Effector memory CD4-positive, alpha-beta T cell (primary cell): ENCODE results near the gene RUSC2.

Source experiments
- DNase-seq, 3 donors: peaks; one replicate each; pipeline ENCODE4 v3.0.0-alpha.2; 2020
- H3K27ac ChIP-seq: 2 replicates; pipeline ENCODE4 v1.7.0; 2013; ENCODE audit warnings: mild to moderate bottlenecking, low read length, moderate library complexity; ENCODE audit not compliant: insufficient read depth, poor library complexity, severe bottlenecking
- H3K27me3 ChIP-seq: replicated peaks from 2 replicates; pipeline ENCODE4 v1.7.0; 2013; ENCODE audit warnings: mild to moderate bottlenecking, low read length; ENCODE audit not compliant: insufficient read depth, control insufficient read depth, poor library complexity, severe bottlenecking
- H3K36me3 ChIP-seq: 2 replicates; pipeline ENCODE4 v1.7.0; 2013; ENCODE audit warnings: mild to moderate bottlenecking, low read length, moderate library complexity; ENCODE audit not compliant: control insufficient read depth, insufficient read depth
- H3K4me1 ChIP-seq: 2 replicates; pipeline ENCODE4 v1.7.0; 2013; ENCODE audit warnings: low read length, mild to moderate bottlenecking; ENCODE audit not compliant: control insufficient read depth, insufficient read depth, poor library complexity, severe bottlenecking
- H3K4me3 ChIP-seq: 2 replicates; pipeline ENCODE4 v1.7.0; 2013; ENCODE audit warnings: low read length, low read depth, mild to moderate bottlenecking; ENCODE audit not compliant: insufficient read depth, poor library complexity, severe bottlenecking
- H3K9me3 ChIP-seq: 2 replicates; pipeline ENCODE4 v1.7.0; 2013; ENCODE audit warnings: mild to moderate bottlenecking, low read length, moderate library complexity; ENCODE audit not compliant: control insufficient read depth

Gene RUSC2

DNA sequence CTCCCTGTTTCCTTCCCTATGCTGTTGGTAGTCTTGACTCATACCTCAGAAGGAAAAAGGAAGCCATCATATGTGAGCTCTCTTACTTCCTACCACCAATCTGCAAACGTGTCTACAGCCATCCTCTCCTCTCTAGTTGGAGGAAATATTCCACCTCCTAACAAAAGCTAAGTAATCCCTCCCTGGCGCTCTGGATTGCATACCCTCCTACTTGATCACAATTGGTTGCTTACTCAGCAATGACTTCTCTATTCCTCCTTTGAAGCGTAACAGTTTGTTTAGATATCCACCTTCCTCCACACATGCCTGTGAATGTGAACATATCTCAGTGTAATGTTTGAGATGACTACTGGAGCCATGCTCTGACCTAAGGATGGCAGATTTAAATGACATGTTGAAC is 18.2 kb downstream of the RUSC2 start:
- no peaks in the 10 kb centered on the region for H3K36me3 ChIP-seq
- H3K4me1 ChIP-seq: no peaks in the 10 kb centered on the region
- no peak for DNase-seq
- H3K4me3 ChIP-seq: no peak overlapping the region
- peaks cover 2% of the 10 kb centered on the region for H3K27me3 ChIP-seq
- H3K27ac ChIP-seq: no peak overlapping the region
- H3K9me3 ChIP-seq: no peaks in the 10 kb centered on the region

DNA sequence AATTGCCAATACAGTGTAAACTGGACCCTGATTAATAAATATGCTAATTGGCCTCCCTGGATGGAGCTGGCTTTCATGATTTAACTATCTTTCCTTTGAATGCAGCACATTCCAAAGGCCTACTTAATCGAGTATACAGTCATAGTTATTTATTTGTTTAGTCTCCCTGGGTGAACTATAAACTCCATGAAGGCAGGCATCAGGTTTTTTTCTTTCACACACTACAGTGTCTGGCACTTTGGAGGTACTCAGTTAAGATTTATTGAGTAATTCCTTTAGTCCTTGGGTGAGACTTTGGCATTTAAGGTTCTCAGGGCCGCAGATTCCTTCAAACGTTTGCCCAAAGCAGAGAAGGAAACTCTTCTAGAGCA is 20.5 kb downstream of the RUSC2 start:
- no peak overlapping the region for H3K4me3 ChIP-seq
- H3K36me3 ChIP-seq: no peaks in the 10 kb centered on the region
- H3K4me1 ChIP-seq: no peaks in the 10 kb centered on the region
- no peak for DNase-seq
- H3K27ac ChIP-seq: no peak overlapping the region
- no peaks in the 10 kb centered on the region for H3K9me3 ChIP-seq
- peaks cover 2% of the 10 kb centered on the region for H3K27me3 ChIP-seq

DNA sequence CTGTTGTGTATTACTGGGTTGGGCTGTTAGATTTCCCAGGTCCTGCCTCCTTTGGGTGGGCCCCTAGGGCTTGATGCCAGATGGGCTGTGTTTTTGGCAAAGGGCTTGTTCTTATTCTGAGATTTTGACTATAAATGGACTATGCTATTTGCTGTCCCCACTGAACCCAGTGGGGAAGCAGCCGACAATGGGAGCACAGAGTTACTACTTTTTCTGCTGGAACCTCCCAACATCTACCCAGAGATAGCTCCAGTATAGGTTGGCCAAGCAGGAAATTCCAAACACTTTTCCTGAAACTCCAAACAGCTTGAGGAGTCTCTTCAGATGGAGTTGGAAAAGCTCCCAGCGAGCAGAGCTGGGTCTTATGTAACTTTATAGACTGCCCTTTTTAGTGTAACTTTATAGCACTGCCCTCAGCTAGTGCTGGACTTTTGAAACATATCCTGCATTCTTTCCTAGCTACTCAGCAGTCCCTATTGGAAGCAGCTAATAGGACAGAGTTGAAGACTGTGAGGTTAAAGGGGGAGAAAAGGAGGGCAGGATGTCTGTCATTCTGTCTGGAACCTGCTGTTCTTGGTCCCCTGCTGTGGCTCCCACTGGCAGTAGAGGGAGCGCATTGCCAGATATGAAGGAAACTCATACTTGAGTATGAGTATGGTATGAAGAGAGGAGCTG is 21.0 kb downstream of the RUSC2 start:
- Histone ChIP-seq H3K27me3 (peaks cover 2% of the 10 kb centered on the region), H3K9me3 (no peaks in the 10 kb centered on the region), H3K4me1 (no peaks in the 10 kb centered on the region), H3K4me3 (no peak overlapping the region), H3K27ac (no peak overlapping the region), H3K36me3 (no peaks in the 10 kb centered on the region)
- DNase-seq: no peak

DNA sequence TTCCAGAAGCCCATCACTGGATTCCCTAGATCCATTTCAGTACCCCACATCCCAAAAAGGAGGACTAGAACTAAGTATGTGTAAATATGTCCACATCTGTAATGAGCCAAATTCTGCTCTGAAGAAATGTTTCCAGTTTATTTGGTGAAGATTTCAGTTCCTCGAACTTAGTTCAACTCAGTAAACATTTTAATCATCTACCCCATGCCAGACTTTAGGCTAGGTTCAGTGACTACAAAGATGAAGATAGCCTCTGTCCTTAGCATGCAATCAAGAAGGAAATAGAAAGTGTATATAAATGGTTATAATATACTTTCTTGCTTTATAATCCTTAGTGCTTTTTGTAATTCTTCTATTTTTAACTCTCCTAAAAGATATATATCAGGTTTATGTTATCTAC is 21.5 kb downstream of the RUSC2 start:
- no peaks in the 10 kb centered on the region for H3K9me3 ChIP-seq
- H3K36me3 ChIP-seq: no peaks in the 10 kb centered on the region
- no peak overlapping the region for H3K4me3 ChIP-seq
- H3K4me1 ChIP-seq: no peaks in the 10 kb centered on the region
- H3K27me3 ChIP-seq: peaks cover under 1% of the 10 kb centered on the region
- no peak overlapping the region for H3K27ac ChIP-seq
- no peak for DNase-seq

DNA sequence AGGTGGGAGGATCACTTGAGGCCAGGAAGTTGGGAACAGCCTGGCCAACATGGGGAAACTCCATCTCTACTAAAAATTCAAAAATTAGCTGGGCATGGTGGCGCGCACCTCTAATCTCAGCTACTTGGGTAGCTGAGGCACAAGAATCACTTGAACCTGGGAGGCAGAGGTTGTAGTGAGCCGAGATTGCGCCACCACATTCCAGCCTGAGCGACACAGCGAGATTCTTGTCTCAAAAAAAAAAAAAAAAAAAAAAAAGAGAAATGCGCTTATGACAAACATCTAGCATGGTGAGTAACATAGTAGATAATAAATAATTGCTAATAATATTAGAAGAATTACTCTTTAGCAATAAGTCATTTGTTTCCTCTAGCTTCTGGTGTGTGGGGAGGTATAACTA is 25.9 kb downstream of the RUSC2 start:
- no peaks in the 10 kb centered on the region for H3K36me3 ChIP-seq
- H3K9me3 ChIP-seq: no peaks in the 10 kb centered on the region
- H3K27me3 ChIP-seq: no peaks in the 10 kb centered on the region
- H3K4me3 ChIP-seq: no peak overlapping the region
- DNase-seq: no peak
- no peaks in the 10 kb centered on the region for H3K4me1 ChIP-seq
- no peak overlapping the region for H3K27ac ChIP-seq

GRCh38 chr9:35516479-35516878 is 26.6 kb downstream of the RUSC2 start:
- Histone ChIP-seq H3K4me1 (no peaks in the 10 kb centered on the region), H3K4me3 (no peak overlapping the region), H3K36me3 (no peaks in the 10 kb centered on the region), H3K27me3 (no peaks in the 10 kb centered on the region), H3K27ac (no peak overlapping the region), H3K9me3 (no peaks in the 10 kb centered on the region)
- no peak for DNase-seq

- no peak for DNase-seq
- Histone ChIP-seq H3K9me3 (no peaks in the 10 kb centered on the region), H3K4me1 (no peaks in the 10 kb centered on the region), H3K36me3 (no peaks in the 10 kb centered on the region), H3K4me3 (no peak overlapping the region), H3K27me3 (no peaks in the 10 kb centered on the region), H3K27ac (no peak overlapping the region)
Measured at GRCh38 chr9:35517131-35517530, 27.2 kb downstream of the RUSC2 start.

DNA sequence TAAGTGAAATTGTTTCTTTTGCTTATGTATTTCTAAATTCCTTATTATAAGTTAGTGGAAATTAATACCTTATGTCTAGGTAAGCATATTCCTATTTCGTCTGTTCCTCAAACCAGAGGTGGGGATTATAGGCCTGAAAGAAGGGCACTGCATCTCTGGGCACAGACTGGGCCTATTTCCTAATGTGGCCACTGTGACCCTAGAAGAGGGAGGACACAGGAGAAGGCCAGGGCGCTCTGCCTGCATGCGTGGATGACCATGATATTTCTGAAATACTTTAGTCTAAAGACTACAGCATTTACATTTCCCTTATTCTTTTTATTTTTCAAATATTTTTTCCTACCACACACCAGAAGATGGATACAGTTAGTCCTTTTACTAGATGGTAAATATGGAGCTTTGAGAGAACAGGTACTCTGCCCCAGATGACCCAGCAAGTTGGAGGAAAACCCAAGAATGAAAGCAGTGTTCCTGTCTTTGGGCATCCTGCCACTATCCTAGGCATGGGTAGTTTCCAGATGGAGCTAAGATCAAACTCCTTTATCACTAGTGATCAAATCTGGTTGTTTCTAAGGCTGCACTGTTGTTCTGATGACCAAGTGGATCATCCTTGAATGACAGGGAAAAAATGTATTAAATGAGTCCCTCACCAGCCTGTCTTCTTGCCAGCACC is 27.8 kb downstream of the RUSC2 start:
- Histone ChIP-seq H3K27ac (no peak overlapping the region), H3K4me1 (no peaks in the 10 kb centered on the region), H3K4me3 (no peak overlapping the region), H3K9me3 (no peaks in the 10 kb centered on the region), H3K36me3 (no peaks in the 10 kb centered on the region), H3K27me3 (no peaks in the 10 kb centered on the region)
- no peak for DNase-seq

DNA sequence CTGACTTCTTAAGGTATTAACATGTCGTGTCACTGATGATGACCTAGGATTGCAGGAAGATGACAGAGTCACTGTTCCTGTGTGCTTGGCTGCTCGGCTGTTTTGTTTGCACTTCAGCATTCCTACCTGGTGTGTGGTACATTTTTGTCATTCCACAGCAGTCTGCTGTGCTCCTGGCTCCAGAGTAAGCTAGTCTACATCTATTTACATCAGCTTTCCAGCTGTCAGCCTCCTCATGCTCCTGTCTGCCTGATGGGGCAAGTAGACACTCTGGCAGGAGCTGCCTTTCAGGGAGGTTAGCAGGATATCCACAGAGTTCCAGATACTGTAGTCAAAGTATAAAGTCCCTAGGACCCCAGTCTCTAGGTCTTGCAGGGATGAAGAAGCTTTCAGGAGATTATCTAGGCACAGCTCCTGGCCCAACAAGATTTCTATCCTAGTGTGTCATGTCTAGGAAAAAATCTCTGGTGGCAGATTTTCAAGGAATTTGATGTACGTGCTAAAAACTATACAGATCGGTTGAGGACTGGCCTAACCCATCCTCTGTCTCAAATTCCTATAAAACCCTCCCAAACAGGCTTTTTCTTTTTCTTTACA is 28.4 kb downstream of the RUSC2 start:
- H3K9me3 ChIP-seq: no peaks in the 10 kb centered on the region
- H3K27ac ChIP-seq: no peak overlapping the region
- no peak overlapping the region for H3K4me3 ChIP-seq
- DNase-seq: no peak
- no peaks in the 10 kb centered on the region for H3K36me3 ChIP-seq
- no peaks in the 10 kb centered on the region for H3K27me3 ChIP-seq
- H3K4me1 ChIP-seq: no peaks in the 10 kb centered on the region

GRCh38 chr9:35518981-35519679 is 29.2 kb downstream of the RUSC2 start:
- no peak for DNase-seq
- H3K4me1 ChIP-seq: no peaks in the 10 kb centered on the region
- H3K4me3 ChIP-seq: no peak overlapping the region
- H3K27me3 ChIP-seq: no peaks in the 10 kb centered on the region
- no peaks in the 10 kb centered on the region for H3K36me3 ChIP-seq
- no peaks in the 10 kb centered on the region for H3K9me3 ChIP-seq
- H3K27ac ChIP-seq: no peak overlapping the region
